ENCODE data around the gene ACOX2. TPM values are rescaled to one million over a fixed set of nuclear protein-coding genes. Genes with fewer than 3 reads are reported as not detected.
"Not testable (repeated sequence)": the region's sequence is repeated elsewhere in the genome, so short reads cannot be mapped to it uniquely, and the experiment has no call there.

Gene ACOX2
- total and polyA plus RNA-seq, 4 donors, result 11.1 to 33.3 (median 15.6) TPM

- peaks cover 13% of the 10 kb centered on the region for H3K36me3 ChIP-seq (ENCODE audit: control insufficient read depth, insufficient read depth, low read length)
- peak in 1 of 6 donors; percentile 59 for DNase-seq (ENCODE audit: low read depth in 4 of 6, low spot score in 6 of 6)
These were observed 7.3 kb downstream of the ACOX2 start for GRCh38 chr3:58529516-58530353.

GRCh38 chr3:58528629-58529028 lies 8.4 kb downstream of the ACOX2 start:
- Histone ChIP-seq H3K27ac (ENCODE audit: low read depth, low read length) (no peak overlapping the region), H3K27me3 (ENCODE audit: control insufficient read depth, insufficient read depth, low read length) (no peaks in the 10 kb centered on the region), H3K4me1 (ENCODE audit: control insufficient read depth, insufficient read depth, low read length) (peaks cover 16% of the 10 kb centered on the region), H3K9me3 (ENCODE audit: control insufficient read depth, insufficient read depth, low read length) (no peaks in the 10 kb centered on the region), H3K4me3 (ENCODE audit: low read depth, low read length) (no peak overlapping the region), H3K36me3 (ENCODE audit: control insufficient read depth, insufficient read depth, low read length) (peaks cover 13% of the 10 kb centered on the region)
- peak in 2 of 6 donors; percentile 71 to 79 for DNase-seq (ENCODE audit: low read depth in 4 of 6, low spot score in 6 of 6)
- WGBS (ENCODE audit: insufficient coverage), result 30% methylated on average over 5 of the region's 6 CpGs

More at GRCh38 chr3:58529516-58530353, 7.3 kb downstream of the ACOX2 start:
- WGBS (ENCODE audit: insufficient coverage), result 77% methylated on average over 13 of the region's 15 CpGs
- Histone ChIP-seq H3K27me3 (ENCODE audit: control insufficient read depth, insufficient read depth, low read length) (no peaks in the 10 kb centered on the region), H3K27ac (ENCODE audit: low read depth, low read length) (no peak overlapping the region), H3K4me1 (ENCODE audit: control insufficient read depth, insufficient read depth, low read length) (peaks cover 16% of the 10 kb centered on the region), H3K4me3 (ENCODE audit: low read depth, low read length) (no peak overlapping the region), H3K9me3 (ENCODE audit: control insufficient read depth, insufficient read depth, low read length) (no peaks in the 10 kb centered on the region)

- WGBS (ENCODE audit: insufficient coverage), result 92% methylated on average over 2 of the region's 3 CpGs
- H3K36me3 ChIP-seq (ENCODE audit: control insufficient read depth, insufficient read depth, low read length), result peaks cover 13% of the 10 kb centered on the region
- not testable (repeated sequence) for DNase-seq (ENCODE audit: low read depth in 4 of 6, low spot score in 6 of 6); H3K27me3 ChIP-seq (ENCODE audit: control insufficient read depth, insufficient read depth, low read length); H3K27ac ChIP-seq (ENCODE audit: low read depth, low read length); H3K9me3 ChIP-seq (ENCODE audit: control insufficient read depth, insufficient read depth, low read length); H3K4me3 ChIP-seq (ENCODE audit: low read depth, low read length)
- H3K4me1 ChIP-seq (ENCODE audit: control insufficient read depth, insufficient read depth, low read length), result peaks cover 17% of the 10 kb centered on the region
These were observed 9.6 kb downstream of the ACOX2 start for GRCh38 chr3:58527440-58527839.

- Histone ChIP-seq H3K9me3 (ENCODE audit: control insufficient read depth, insufficient read depth, low read length) (no peaks in the 10 kb centered on the region), H3K4me3 (ENCODE audit: low read depth, low read length) (no peak overlapping the region), H3K27me3 (ENCODE audit: control insufficient read depth, insufficient read depth, low read length) (no peaks in the 10 kb centered on the region), H3K4me1 (ENCODE audit: control insufficient read depth, insufficient read depth, low read length) (peaks cover 24% of the 10 kb centered on the region), H3K27ac (ENCODE audit: low read depth, low read length) (no peak overlapping the region), H3K36me3 (ENCODE audit: control insufficient read depth, insufficient read depth, low read length) (peaks cover 10% of the 10 kb centered on the region)
- 79% methylated on average over 6 of the region's 7 CpGs for WGBS (ENCODE audit: insufficient coverage)
- DNase-seq (ENCODE audit: low read depth in 4 of 6, low spot score in 6 of 6), result no peak
These were observed 10.5 kb downstream of the ACOX2 start for GRCh38 chr3:58526515-58526957.

- H3K27me3 ChIP-seq (ENCODE audit: control insufficient read depth, insufficient read depth, low read length), result no peaks in the 10 kb centered on the region
- no peak overlapping the region for H3K27ac ChIP-seq (ENCODE audit: low read depth, low read length)
- no peaks in the 10 kb centered on the region for H3K9me3 ChIP-seq (ENCODE audit: control insufficient read depth, insufficient read depth, low read length)
- no peak for DNase-seq (ENCODE audit: low read depth in 4 of 6, low spot score in 6 of 6)
- H3K4me1 ChIP-seq (ENCODE audit: control insufficient read depth, insufficient read depth, low read length), result peaks cover 28% of the 10 kb centered on the region
- WGBS (ENCODE audit: insufficient coverage), result 93% methylated on average over 10 of the region's 11 CpGs
- no peak overlapping the region for H3K4me3 ChIP-seq (ENCODE audit: low read depth, low read length)
- H3K36me3 ChIP-seq (ENCODE audit: control insufficient read depth, insufficient read depth, low read length), result peaks cover 3% of the 10 kb centered on the region
These were observed 12.6 kb downstream of the ACOX2 start for GRCh38 chr3:58524326-58524888.

GRCh38 chr3:58522759-58523425 lies 14.1 kb downstream of the ACOX2 start:
- Histone ChIP-seq H3K27ac (ENCODE audit: low read depth, low read length) (peak overlapping the region; percentile 29), H3K4me3 (ENCODE audit: low read depth, low read length) (no peak overlapping the region), H3K9me3 (ENCODE audit: control insufficient read depth, insufficient read depth, low read length) (no peaks in the 10 kb centered on the region), H3K27me3 (ENCODE audit: control insufficient read depth, insufficient read depth, low read length) (no peaks in the 10 kb centered on the region), H3K4me1 (ENCODE audit: control insufficient read depth, insufficient read depth, low read length) (peaks cover 19% of the 10 kb centered on the region), H3K36me3 (ENCODE audit: control insufficient read depth, insufficient read depth, low read length) (peaks cover 3% of the 10 kb centered on the region)
- 49% methylated on average over 2 of the region's 5 CpGs for WGBS (ENCODE audit: insufficient coverage)
- DNase-seq (ENCODE audit: low read depth in 4 of 6, low spot score in 6 of 6), result no peak

GRCh38 chr3:58521917-58522631 lies 14.9 kb downstream of the ACOX2 start:
- DNase-seq (ENCODE audit: low read depth in 4 of 6, low spot score in 6 of 6), result peak in 3 of 6 donors; percentile 31 to 86 (median 69)
- 31% methylated on average over 10 of the region's 10 CpGs for WGBS (ENCODE audit: insufficient coverage)
- H3K27ac ChIP-seq (ENCODE audit: low read depth, low read length), result peak overlapping the region; percentile 29

GRCh38 chr3:58521336-58521670 lies 15.7 kb downstream of the ACOX2 start:
- Histone ChIP-seq H3K36me3 (ENCODE audit: control insufficient read depth, insufficient read depth, low read length) (peaks cover 3% of the 10 kb centered on the region), H3K9me3 (ENCODE audit: control insufficient read depth, insufficient read depth, low read length) (no peaks in the 10 kb centered on the region), H3K4me3 (ENCODE audit: low read depth, low read length) (no peak overlapping the region), H3K27ac (ENCODE audit: low read depth, low read length) (no peak overlapping the region), H3K4me1 (ENCODE audit: control insufficient read depth, insufficient read depth, low read length) (peaks cover 19% of the 10 kb centered on the region), H3K27me3 (ENCODE audit: control insufficient read depth, insufficient read depth, low read length) (no peaks in the 10 kb centered on the region)
- no peak for DNase-seq (ENCODE audit: low read depth in 4 of 6, low spot score in 6 of 6)
- WGBS (ENCODE audit: insufficient coverage), result 84% methylated on average over 3 of the region's 3 CpGs

More at GRCh38 chr3:58521917-58522631, 14.9 kb downstream of the ACOX2 start:
- Histone ChIP-seq H3K4me3 (ENCODE audit: low read depth, low read length) (no peak overlapping the region), H3K36me3 (ENCODE audit: control insufficient read depth, insufficient read depth, low read length) (peaks cover 3% of the 10 kb centered on the region), H3K27me3 (ENCODE audit: control insufficient read depth, insufficient read depth, low read length) (no peaks in the 10 kb centered on the region), H3K9me3 (ENCODE audit: control insufficient read depth, insufficient read depth, low read length) (no peaks in the 10 kb centered on the region), H3K4me1 (ENCODE audit: control insufficient read depth, insufficient read depth, low read length) (peaks cover 19% of the 10 kb centered on the region)

All from spinal cord (tissue), 10 donors.